K562 (cell line): ENCODE data around the gene TLCD5. TPM values are rescaled to one million over a fixed set of nuclear protein-coding genes. Genes with fewer than 3 reads are reported as not detected.
A peak's percentile ranks its signal among the peaks of the same experiment; 100 is the strongest.

Source experiments
- ATF1 ChIP-seq, 2 experiments: fragments of 450-650 bp in 1 of 2; IDR thresholded peaks; 2 replicates each; pipeline ENCODE4 v1.6.1; 2016; ENCODE audit warnings: missing compliant biosample characterization in 1 of 2, missing genetic modification characterization in 1 of 2
- ATF7 ChIP-seq: fragments of 450-650 bp; IDR thresholded peaks from 2 replicates; pipeline ENCODE4 v1.7.1; 2014; ENCODE audit warnings: mild to moderate bottlenecking, moderate library complexity
- CBFA2T2 ChIP-seq: fragments of 450-650 bp; conservative IDR thresholded peaks from 2 replicates; pipeline ENCODE4 v1.6.1; 2017; ENCODE audit warnings: mild to moderate bottlenecking
- CCNT2 ChIP-seq: IDR thresholded peaks from 2 replicates; pipeline ENCODE4 v1.6.1; 2011; ENCODE audit warnings: borderline replicate concordance, low read depth, mild to moderate bottlenecking, moderate library complexity, mixed read lengths, low read length; ENCODE audit not compliant: insufficient read length; ENCODE audit errors: extremely low read depth
- CREM ChIP-seq: IDR thresholded peaks from 2 replicates; pipeline ENCODE4 v1.6.1; 2014; ENCODE audit warnings: antibody characterized with exemption, low read depth
- CTBP1 ChIP-seq: fragments of 450-650 bp; IDR thresholded peaks from 2 replicates; pipeline ENCODE4 v1.6.1; 2016; ENCODE audit warnings: borderline replicate concordance
- E2F3 ChIP-seq: fragments of 250-450 bp; sonication (Bioruptor Pico); IDR thresholded peaks from 2 replicates; pipeline ENCODE4 v1.4.0; 2020; ENCODE audit warnings: mild to moderate bottlenecking
- ETS1 ChIP-seq: conservative IDR thresholded peaks from 2 replicates; pipeline ENCODE4 v1.6.1; 2011; ENCODE audit warnings: low read depth, mild to moderate bottlenecking, low read length; ENCODE audit not compliant: control insufficient read depth
- ETV5 ChIP-seq: sonication (generic); formaldehyde crosslinking; IDR thresholded peaks from 2 replicates; pipeline ENCODE4 v1.4.0; 2020; ENCODE audit warnings: low read depth, mild to moderate bottlenecking, missing genetic modification reagents
- GTF2A2 ChIP-seq: IDR thresholded peaks from 2 replicates; pipeline ENCODE4 v1.6.1; 2016; ENCODE audit warnings: mild to moderate bottlenecking, missing genetic modification characterization, missing compliant biosample characterization
- GTF2F1 ChIP-seq: IDR thresholded peaks from 2 replicates; pipeline ENCODE4 v1.6.1; 2011; ENCODE audit warnings: low read depth, low read length, improper control_type of control experiment
- HOXB6 ChIP-seq: fragments of 250-450 bp; sonication (Bioruptor Pico); IDR thresholded peaks from 2 replicates; pipeline ENCODE4 v1.5.1; 2022; ENCODE audit warnings: mild to moderate bottlenecking, borderline replicate concordance
- KLF6 ChIP-seq: fragments of 250-450 bp; sonication (Bioruptor Pico); IDR thresholded peaks from 2 replicates; pipeline ENCODE4 v1.4.0; 2020; ENCODE audit warnings: mild to moderate bottlenecking, moderate library complexity, borderline replicate concordance
- MAZ ChIP-seq, 2 experiments: fragments of 450-650 bp in 1 of 2; sonication (generic) in 1 of 2; formaldehyde crosslinking; IDR thresholded peaks in 1 of 2; conservative IDR thresholded peaks in 1 of 2; 2 replicates each; pipeline versions ENCODE4 v1.4.0 to v1.5.0; 2020; ENCODE audit warnings: mild to moderate bottlenecking in 1 of 2, missing genetic modification reagents in 1 of 2
- MNT ChIP-seq, 2 experiments: fragments of 450-650 bp; conservative IDR thresholded peaks; 2 replicates each; pipeline ENCODE4 v1.6.1; 2017; ENCODE audit warnings: mild to moderate bottlenecking in 2 of 2, moderate library complexity in 2 of 2
- NCOR1 ChIP-seq: fragments of 450-650 bp; IDR thresholded peaks from 2 replicates; pipeline ENCODE4 v1.6.1; 2016; ENCODE audit warnings: mild to moderate bottlenecking, moderate library complexity
- PHB2 ChIP-seq: fragments of 450-650 bp; IDR thresholded peaks from 2 replicates; pipeline ENCODE4 v1.6.1; 2017; ENCODE audit warnings: low read depth
- POLR2AphosphoS5 ChIP-seq: IDR thresholded peaks from 2 replicates; pipeline ENCODE4 v1.6.1; 2011; ENCODE audit warnings: mild to moderate bottlenecking, low read depth, low read length, moderate library complexity; ENCODE audit not compliant: control insufficient read depth, insufficient read depth
- RCOR1 ChIP-seq, 2 experiments: IDR thresholded peaks; 2 replicates each; pipeline ENCODE4 v1.6.1; 2012; ENCODE audit warnings: low read depth in 2 of 2, low read length in 2 of 2, borderline replicate concordance in 1 of 2, improper control_type of control experiment in 1 of 2
- RNF2 ChIP-seq: sonication (generic); IDR thresholded peaks from 2 replicates; pipeline ENCODE4 v1.6.1; 2016
- SMAD1 ChIP-seq: fragments of 150-350 bp; IDR thresholded peaks from 2 replicates; pipeline ENCODE4 v1.6.1; 2014; ENCODE audit warnings: low read length, low read depth; ENCODE audit not compliant: partially characterized antibody
- TBL1XR1 ChIP-seq, 2 experiments: IDR thresholded peaks; 2 replicates each; pipeline ENCODE4 v1.6.1; 2012; ENCODE audit warnings: improper control_type of control experiment in 2 of 2, low read length in 2 of 2, mild to moderate bottlenecking in 1 of 2
- TEAD1 ChIP-seq, 2 experiments: fragments of 450-650 bp in 1 of 2; sonication (generic) in 1 of 2; formaldehyde crosslinking; IDR thresholded peaks; 2 replicates each; pipeline versions ENCODE4 v1.4.0 to v1.8.0; 2020 to 2022; ENCODE audit warnings: mild to moderate bottlenecking in 2 of 2, missing genetic modification reagents in 1 of 2
- YY1 ChIP-seq, 3 experiments: IDR thresholded peaks; 2 replicates each; pipeline ENCODE4 v1.6.1; 2011; ENCODE audit warnings: low read length in 2 of 3, mild to moderate bottlenecking in 2 of 3, moderate library complexity in 2 of 3, borderline replicate concordance in 1 of 3, control low read depth in 1 of 3, low read depth in 1 of 3; ENCODE audit not compliant: insufficient read depth in 3 of 3, insufficient replicate concordance in 2 of 3, control insufficient read depth in 1 of 3, insufficient read length in 1 of 3; ENCODE audit errors: extremely low read depth in 1 of 3
- ZBED1 ChIP-seq: IDR thresholded peaks from 2 replicates; pipeline ENCODE4 v1.6.1; 2014
- ZEB2 ChIP-seq: fragments of 450-650 bp; IDR thresholded peaks from 2 replicates; pipeline ENCODE4 v1.6.1; 2016
- ZNF316 ChIP-seq: fragments of 450-650 bp; IDR thresholded peaks from 2 replicates; pipeline ENCODE4 v1.6.1; 2016
- polyA plus RNA-seq, 8 experiments: library from polyadenylated mRNA; depleted of rRNA in 4 of 8; stranded (reverse) in 5 of 8; unstranded in 3 of 8; fragments of >200 nt; fragmentation: Nextera tagmentation in 2 of 8; fragmentation: Illumina TruSeq in 1 of 8; extraction: Ambion mirVana in 2 of 8; extraction: Trizol in 1 of 8; gene quantifications; 2 replicates each; pipeline versions ENCODE4 v1.2.1 to v1.2.3, GENCODE V29; 2011 to 2014; ENCODE audit warnings: inconsistent platforms in 1 of 8, missing spikeins in 1 of 8
- total RNA-seq, 7 experiments: library from RNA; depleted of rRNA in 6 of 7; stranded (reverse); fragments of >200 nt in 6 of 7; fragmentation: Illumina TruSeq in 2 of 7; extraction: Trizol in 2 of 7; gene quantifications; 2 replicates each; pipeline versions ENCODE4 v1.2.1 to v1.2.3, GENCODE V29; 2011 to 2021; ENCODE audit warnings: low replicate concordance in 1 of 7

Gene TLCD5
- total and polyA plus RNA-seq, 9 of the 15 experiments (the other 6 are each of a cell fraction or from before 2014, with no cell fraction given), result 0.94 to 5.1 (median 1.6) TPM

DNA sequence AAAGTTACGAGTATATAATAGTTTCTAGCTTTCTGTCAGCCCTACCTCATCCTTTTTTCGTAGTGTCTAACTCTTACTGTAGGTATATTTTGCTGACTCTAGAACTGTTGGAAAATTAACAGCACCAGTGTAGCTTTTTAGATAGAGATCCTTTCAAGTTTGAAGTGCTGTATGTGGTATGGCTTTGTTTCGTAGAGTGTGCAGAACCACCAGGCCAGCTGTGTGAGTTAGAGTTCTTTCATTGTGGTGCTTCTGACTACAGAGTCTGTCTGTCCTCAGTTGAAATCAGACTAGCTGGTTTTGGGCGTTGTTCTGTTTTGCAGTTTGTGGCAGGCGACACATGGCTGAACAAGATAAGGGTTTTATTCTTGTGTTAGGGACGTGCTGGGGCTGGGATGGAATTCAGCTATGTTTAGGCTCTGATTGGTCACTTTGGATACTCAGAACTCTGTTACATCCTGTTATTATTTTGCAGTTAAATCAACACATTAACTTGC is 14.3 kb downstream of the TLCD5 start (continued):
- TF ChIP-seq CREM (peak; percentile 75), KLF6 (peak; percentile 41; the same call in 1 of the 2 replicates), POLR2AphosphoS5 (peak; percentile 97), MAZ (CRISPR knock-in tag; conservative IDR thresholded peaks at IDR 0.05 in 1 of 2, IDR thresholded peaks at IDR 0.05 in 1 of 2) (peak in 1 of 2 experiments; percentile 17; a peak in 1 of 4 replicates), PHB2 (peak; percentile 16; the same call in 1 of the 2 replicates), ETS1 (peak; percentile 43; the same call in 1 of the 2 replicates), GTF2F1 (peak; percentile 52; the same call in 1 of the 2 replicates), ETV5 (CRISPR knock-in tag) (peak; percentile 53; the same call in 1 of the 2 replicates), SMAD1 (peak; percentile 82), ATF7 (peak; percentile 55; the same call in 1 of the 2 replicates), ZBED1 (peak; percentile 62; the same call in 1 of the 2 replicates), CTBP1 (peak; percentile 79; the same call in 1 of the 2 replicates), RNF2 (peak; percentile 93), YY1 (IDR thresholded peaks at IDR 0.05; ENCODE audit: borderline replicate concordance in 1 of 3, control insufficient read depth in 1 of 3, extremely low read depth in 1 of 3, insufficient read depth in 3 of 3, insufficient read length in 1 of 3, insufficient replicate concordance in 2 of 3, low read depth in 1 of 3, low read length in 2 of 3) (peak in 1 of 3 experiments; percentile 57), MNT (conservative IDR thresholded peaks at IDR 0.05) (peak; percentile 70 to 89), E2F3 (CRISPR knock-in tag) (no peak), ZNF316 (peak; percentile 74), HOXB6 (CRISPR knock-in tag) (no peak), ATF1 (CRISPR knock-in tag; IDR thresholded peaks at IDR 0.05) (no peak), ATF1 (tag; IDR thresholded peaks at IDR 0.05) (peak; percentile 58; the same call in 1 of the 2 replicates), RCOR1 (IDR thresholded peaks at IDR 0.05; ENCODE audit: borderline replicate concordance in 1 of 2, low read depth in 2 of 2, low read length in 2 of 2) (peak; percentile 82 to 98; a peak in 3 of 4 replicates), ZEB2 (no peak), CBFA2T2 (peak; percentile 93), TBL1XR1 (IDR thresholded peaks at IDR 0.05; ENCODE audit: low read length in 2 of 2) (peak in 1 of 2 experiments; percentile 94; a peak in 2 of 4 replicates), GTF2A2 (no peak), CCNT2 (peak; percentile 86), TEAD1 (CRISPR knock-in tag; IDR thresholded peaks at IDR 0.05) (peak in 1 of 2 experiments; percentile 78; a peak in 1 of 4 replicates), NCOR1 (peak; percentile 95)
